Measurements from ENCODE around the gene GLIPR2.
"Not testable (repeated sequence)": the region's sequence is repeated elsewhere in the genome, so short reads cannot be mapped to it uniquely, and the experiment has no call there.

The GLIPR2 gene

GRCh38 chr9:36136272-36136893 is at the start of gene GLIPR2:
Gene GLIPR2 (plus strand): TSS chr9:36136733. CDS start chr9:36136779, 46 bp downstream.
- no peaks in the 10 kb centered on the region for H3K36me3 ChIP-seq (ENCODE audit: control insufficient read depth, insufficient read depth, low read length)
- H3K27me3 ChIP-seq (replicated peaks; ENCODE audit: control insufficient read depth, insufficient read depth, low read length) = no peaks in the 10 kb centered on the region; the same call in none of the 2 replicates
- peak; percentile 84 for DNase-seq (ENCODE audit: extremely low read depth, insufficient read length)
- H3K4me3 ChIP-seq (replicated peaks; ENCODE audit: low read depth, low read length) = peak within 1 kb of the TSS; percentile 61
- no peak for TF ChIP-seq CTCF (IDR thresholded peaks at IDR 0.05; ENCODE audit: insufficient read depth, low read length, poor library complexity, severe bottlenecking)

- H3K4me3 ChIP-seq (replicated peaks; ENCODE audit: low read depth, low read length); DNase-seq (ENCODE audit: extremely low read depth, insufficient read length): not testable (repeated sequence)
These were observed 49.5 kb upstream of the GLIPR2 start for GRCh38 chr9:36087054-36087453.

GRCh38 chr9:36088020-36088419 is 48.5 kb upstream of the GLIPR2 start:
- Histone ChIP-seq H3K27me3 (replicated peaks; ENCODE audit: control insufficient read depth, insufficient read depth, low read length) (no peaks in the 10 kb centered on the region), H3K4me3 (replicated peaks; ENCODE audit: low read depth, low read length) (no peak overlapping the region), H3K36me3 (ENCODE audit: control insufficient read depth, insufficient read depth, low read length) (no peaks in the 10 kb centered on the region)
- no peak for DNase-seq (ENCODE audit: extremely low read depth, insufficient read length)
- no peak for TF ChIP-seq CTCF (IDR thresholded peaks at IDR 0.05; ENCODE audit: insufficient read depth, low read length, poor library complexity, severe bottlenecking)

More at GRCh38 chr9:36087054-36087453, 49.5 kb upstream of the GLIPR2 start:
- not testable (repeated sequence) for H3K27me3 ChIP-seq (replicated peaks; ENCODE audit: control insufficient read depth, insufficient read depth, low read length); H3K36me3 ChIP-seq (ENCODE audit: control insufficient read depth, insufficient read depth, low read length)

- H3K36me3 ChIP-seq (ENCODE audit: control insufficient read depth, insufficient read depth, low read length) = no peaks in the 10 kb centered on the region
- no peak for DNase-seq (ENCODE audit: extremely low read depth, insufficient read length)
- TF ChIP-seq CTCF (IDR thresholded peaks at IDR 0.05; ENCODE audit: insufficient read depth, low read length, poor library complexity, severe bottlenecking) = no peak
- H3K27me3 ChIP-seq (replicated peaks; ENCODE audit: control insufficient read depth, insufficient read depth, low read length) = no peaks in the 10 kb centered on the region
- no peak overlapping the region for H3K4me3 ChIP-seq (replicated peaks; ENCODE audit: low read depth, low read length)
These were observed 45.2 kb upstream of the GLIPR2 start for GRCh38 chr9:36091026-36091953.

GRCh38 chr9:36092014-36092413 is 44.5 kb upstream of the GLIPR2 start:
- no peak for DNase-seq (ENCODE audit: extremely low read depth, insufficient read length)
- Histone ChIP-seq H3K27me3 (replicated peaks; ENCODE audit: control insufficient read depth, insufficient read depth, low read length) (no peaks in the 10 kb centered on the region), H3K36me3 (ENCODE audit: control insufficient read depth, insufficient read depth, low read length) (no peaks in the 10 kb centered on the region), H3K4me3 (replicated peaks; ENCODE audit: low read depth, low read length) (no peak overlapping the region)
- no peak for TF ChIP-seq CTCF (IDR thresholded peaks at IDR 0.05; ENCODE audit: insufficient read depth, low read length, poor library complexity, severe bottlenecking)

Data from GM06990 (cell line).